Measurements from ENCODE around the gene GATA2. TPM values are rescaled to one million over a fixed set of nuclear protein-coding genes. Genes with fewer than 3 reads are reported as not detected.
A peak's percentile ranks its signal among the peaks of the same experiment; 100 is the strongest.

The GATA2 gene
- total RNA-seq, 2 donors from 2014 or later: 1.4 to 2.3 TPM

GRCh38 chr3:128493570-128494366 is 767 bp upstream of the GATA2 start:
- DNase-seq (ENCODE audit: low spot score in 2 of 2) (no peak), ATAC-seq (no peak)
- no peaks in the 10 kb centered on the region for H3K9me3 Mint-ChIP-seq
- H3K27ac Mint-ChIP-seq: no peak overlapping the region
- no peaks in the 10 kb centered on the region for H3K36me3 Mint-ChIP-seq

- DNase-seq (ENCODE audit: low spot score in 2 of 2): peak in 1 of 2 donors; percentile 42
- ATAC-seq: no peak
- peak overlapping the region in 1 of 2 donors; percentile 11 for H3K27ac Mint-ChIP-seq
- no peaks in the 10 kb centered on the region for H3K36me3 Mint-ChIP-seq
- H3K9me3 Mint-ChIP-seq: no peaks in the 10 kb centered on the region
Measured at GRCh38 chr3:128491941-128492670, 895 bp downstream of the GATA2 start.

DNA sequence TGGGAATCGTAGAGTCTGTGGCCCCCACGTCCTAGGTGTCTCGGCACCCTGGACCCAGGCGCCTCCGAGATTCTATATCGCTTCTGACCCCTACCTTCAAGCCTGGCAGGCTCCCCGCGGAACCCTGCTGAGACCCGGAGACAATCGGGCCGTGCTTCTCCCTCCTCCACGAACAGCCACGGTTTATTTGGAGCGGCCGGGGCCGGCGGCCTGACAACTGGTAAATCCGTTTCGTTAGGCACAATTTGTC is 1.4 kb downstream of the GATA2 start:
- peak overlapping the region in 1 of 2 donors; percentile 11 for H3K27ac Mint-ChIP-seq
- H3K9me3 Mint-ChIP-seq: no peaks in the 10 kb centered on the region
- no peak for ATAC-seq
- no peaks in the 10 kb centered on the region for H3K36me3 Mint-ChIP-seq
- DNase-seq (ENCODE audit: low spot score in 2 of 2): no peak

- DNase-seq (ENCODE audit: low spot score in 2 of 2) (peak in 1 of 2 donors; percentile 24), ATAC-seq (no peak)
- no peaks in the 10 kb centered on the region for H3K9me3 Mint-ChIP-seq
- no peak overlapping the region for H3K27ac Mint-ChIP-seq
- H3K36me3 Mint-ChIP-seq: no peaks in the 10 kb centered on the region
Measured at GRCh38 chr3:128490915-128491690, 1.9 kb downstream of the GATA2 start.

GRCh38 chr3:128490650-128490914 is 2.4 kb downstream of the GATA2 start:
- ATAC-seq (no peak), DNase-seq (ENCODE audit: low spot score in 2 of 2) (no peak)
- H3K36me3 Mint-ChIP-seq: no peaks in the 10 kb centered on the region
- H3K27ac Mint-ChIP-seq: no peak overlapping the region
- no peaks in the 10 kb centered on the region for H3K9me3 Mint-ChIP-seq

GRCh38 chr3:128489927-128490649 is 2.9 kb downstream of the GATA2 start:
- DNase-seq (ENCODE audit: low spot score in 2 of 2) (peak in 1 of 2 donors; percentile 40), ATAC-seq (no peak)
- no peak overlapping the region for H3K27ac Mint-ChIP-seq
- no peaks in the 10 kb centered on the region for H3K9me3 Mint-ChIP-seq
- H3K36me3 Mint-ChIP-seq: no peaks in the 10 kb centered on the region

- no peak overlapping the region for H3K27ac Mint-ChIP-seq
- DNase-seq (ENCODE audit: low spot score in 2 of 2) (peak in 1 of 2 donors; percentile 40), ATAC-seq (no peak)
- no peaks in the 10 kb centered on the region for H3K36me3 Mint-ChIP-seq
- H3K9me3 Mint-ChIP-seq: no peaks in the 10 kb centered on the region
Measured at GRCh38 chr3:128489674-128489926, 3.4 kb downstream of the GATA2 start.

GRCh38 chr3:128488991-128489673 is 3.9 kb downstream of the GATA2 start:
- Mint-ChIP-seq H3K27ac (no peak overlapping the region), H3K36me3 (no peaks in the 10 kb centered on the region), H3K9me3 (no peaks in the 10 kb centered on the region)
- ATAC-seq: peak in 1 of 2 donors; percentile 11
- DNase-seq (ENCODE audit: low spot score in 2 of 2): peak in 1 of 2 donors; percentile 43

DNA sequence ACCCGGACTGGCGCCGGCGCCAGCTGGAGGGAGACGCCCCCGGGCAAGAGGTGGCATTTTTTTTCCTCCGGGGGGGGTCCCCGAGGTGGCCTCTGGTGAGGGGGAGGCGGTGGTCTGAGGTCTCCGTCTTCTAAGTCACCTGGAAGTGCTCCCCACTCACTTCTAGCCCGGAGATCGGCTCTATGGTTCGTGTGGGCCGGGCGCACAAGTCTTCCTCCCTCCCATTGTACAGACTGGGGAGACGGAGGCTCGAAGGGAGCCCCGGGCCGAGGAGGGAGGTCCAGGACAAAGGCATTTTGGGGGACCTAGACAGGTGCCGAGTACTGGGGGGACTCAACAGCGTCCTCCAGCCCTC is 4.4 kb downstream of the GATA2 start:
- DNase-seq (ENCODE audit: low spot score in 2 of 2) (peak in 1 of 2 donors; percentile 29), ATAC-seq (no peak)
- no peaks in the 10 kb centered on the region for H3K36me3 Mint-ChIP-seq

DNA sequence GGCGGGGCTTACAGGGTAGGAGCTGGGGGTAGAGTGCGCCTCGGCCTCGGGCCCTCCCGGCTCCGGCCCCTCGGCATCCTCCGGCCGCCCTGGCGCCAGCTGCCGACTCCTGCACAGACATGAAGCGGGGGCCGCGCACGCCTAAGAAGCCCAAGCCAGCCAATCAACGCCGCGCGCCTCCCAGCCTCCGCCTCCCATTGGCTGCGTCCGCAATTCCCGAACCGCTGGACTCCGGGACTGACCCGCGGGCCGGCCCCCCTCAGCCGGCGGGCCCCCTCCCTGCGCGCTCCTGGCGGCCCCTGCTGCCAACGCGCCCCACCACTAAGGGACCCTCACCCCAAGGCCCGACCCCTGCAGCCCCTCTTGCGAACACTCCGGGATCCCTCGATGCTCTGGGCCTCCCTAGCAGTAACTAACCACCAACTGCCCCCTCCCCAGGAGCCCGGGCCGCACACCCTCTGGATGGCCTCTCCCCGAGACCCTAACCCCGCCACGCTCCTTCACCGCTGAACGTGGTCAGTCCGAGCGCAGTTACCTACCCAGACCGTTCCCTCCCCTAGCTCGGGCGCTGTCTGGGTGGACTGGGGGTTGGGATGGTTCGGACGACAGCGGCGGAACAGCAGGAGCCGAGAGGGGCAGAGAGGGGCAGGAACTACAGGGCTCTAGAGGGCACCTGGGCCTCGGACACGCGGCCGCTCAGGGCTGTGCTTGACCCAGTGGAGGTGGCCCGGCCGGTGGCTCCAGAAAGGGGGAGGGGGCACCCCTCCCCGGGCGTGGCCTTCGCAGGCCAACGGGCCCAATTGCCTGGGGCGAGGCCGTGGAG is 5.0 kb downstream of the GATA2 start:
- no peak overlapping the region for H3K27ac Mint-ChIP-seq
- peak; percentile 17 to 61 for ATAC-seq
- H3K9me3 Mint-ChIP-seq: no peaks in the 10 kb centered on the region

More for the DNA sequence above, 4.4 kb downstream of the GATA2 start:
- Mint-ChIP-seq H3K9me3 (no peaks in the 10 kb centered on the region), H3K27ac (no peak overlapping the region)

DNA sequence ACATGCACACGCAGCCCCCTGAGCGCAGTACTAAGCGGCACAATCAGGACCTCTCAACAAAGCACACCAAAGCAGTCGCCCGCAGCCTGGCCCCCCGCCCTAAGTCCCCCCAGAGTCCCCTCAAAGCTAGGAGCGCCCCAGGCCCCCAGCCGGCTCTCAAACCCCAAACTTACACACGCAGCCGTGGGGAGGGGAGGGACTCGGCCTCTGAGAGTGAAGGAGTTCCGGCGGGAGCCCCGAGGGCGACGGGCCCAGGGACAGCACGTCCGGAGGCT is 5.5 kb downstream of the GATA2 start:
- ATAC-seq: no peak
- no peak for DNase-seq (ENCODE audit: low spot score in 2 of 2)
- H3K9me3 Mint-ChIP-seq: no peaks in the 10 kb centered on the region
- H3K27ac Mint-ChIP-seq: no peak overlapping the region
- H3K36me3 Mint-ChIP-seq: no peaks in the 10 kb centered on the region

More for the DNA sequence above, 5.0 kb downstream of the GATA2 start:
- no peaks in the 10 kb centered on the region for H3K36me3 Mint-ChIP-seq
- peak in 1 of 2 donors; percentile 53 for DNase-seq (ENCODE audit: low spot score in 2 of 2)

DNA sequence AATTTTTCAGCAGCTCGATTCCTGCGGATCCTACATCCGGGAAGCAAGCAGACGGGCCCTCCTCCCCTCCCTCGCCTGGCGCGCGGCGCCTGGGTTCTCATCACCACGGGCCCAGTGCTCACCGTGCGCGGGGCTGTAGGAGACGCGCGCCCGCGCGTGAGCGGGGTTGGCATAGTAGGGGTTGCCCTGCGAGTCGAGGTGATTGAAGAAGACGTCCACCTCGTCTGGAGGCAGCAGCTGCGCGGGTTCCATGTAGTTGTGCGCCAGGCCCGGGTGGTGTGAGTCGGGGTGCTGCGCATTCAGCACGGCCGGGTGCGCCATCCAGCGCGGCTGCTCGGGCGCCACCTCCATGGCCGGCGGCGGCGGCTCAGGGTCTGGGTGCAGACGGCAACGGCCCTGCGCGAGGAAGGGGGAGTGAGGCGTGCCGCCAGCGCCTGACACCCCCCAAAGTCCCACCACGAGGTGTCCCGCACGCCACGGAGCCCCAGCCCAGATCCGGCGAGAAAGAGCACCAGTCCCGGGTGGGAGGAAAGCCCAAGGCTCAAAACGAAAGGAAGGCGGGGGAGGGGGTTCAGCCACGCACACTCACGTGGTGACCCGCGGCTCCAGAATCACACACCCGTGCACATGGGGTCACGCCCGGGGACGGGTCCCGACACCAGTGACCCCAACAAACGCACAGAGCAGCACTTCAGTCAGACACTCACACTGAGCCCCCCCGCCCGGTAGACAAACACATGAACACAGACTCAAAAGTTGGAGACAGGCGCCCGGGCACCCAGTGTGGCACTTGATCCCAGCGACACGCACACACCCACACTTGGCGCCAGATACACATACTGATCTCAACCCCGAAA is 6.1 kb downstream of the GATA2 start:
- ATAC-seq: peak in 1 of 2 donors; percentile 27
- Mint-ChIP-seq H3K9me3 (no peaks in the 10 kb centered on the region), H3K27ac (no peak overlapping the region), H3K36me3 (no peaks in the 10 kb centered on the region)
- peak in 1 of 2 donors; percentile 45 for DNase-seq (ENCODE audit: low spot score in 2 of 2)

- Mint-ChIP-seq H3K36me3 (no peaks in the 10 kb centered on the region), H3K9me3 (no peaks in the 10 kb centered on the region), H3K27ac (no peak overlapping the region)
- DNase-seq (ENCODE audit: low spot score in 2 of 2) (no peak), ATAC-seq (no peak)
Measured at GRCh38 chr3:128486205-128486628, 6.8 kb downstream of the GATA2 start.

DNA sequence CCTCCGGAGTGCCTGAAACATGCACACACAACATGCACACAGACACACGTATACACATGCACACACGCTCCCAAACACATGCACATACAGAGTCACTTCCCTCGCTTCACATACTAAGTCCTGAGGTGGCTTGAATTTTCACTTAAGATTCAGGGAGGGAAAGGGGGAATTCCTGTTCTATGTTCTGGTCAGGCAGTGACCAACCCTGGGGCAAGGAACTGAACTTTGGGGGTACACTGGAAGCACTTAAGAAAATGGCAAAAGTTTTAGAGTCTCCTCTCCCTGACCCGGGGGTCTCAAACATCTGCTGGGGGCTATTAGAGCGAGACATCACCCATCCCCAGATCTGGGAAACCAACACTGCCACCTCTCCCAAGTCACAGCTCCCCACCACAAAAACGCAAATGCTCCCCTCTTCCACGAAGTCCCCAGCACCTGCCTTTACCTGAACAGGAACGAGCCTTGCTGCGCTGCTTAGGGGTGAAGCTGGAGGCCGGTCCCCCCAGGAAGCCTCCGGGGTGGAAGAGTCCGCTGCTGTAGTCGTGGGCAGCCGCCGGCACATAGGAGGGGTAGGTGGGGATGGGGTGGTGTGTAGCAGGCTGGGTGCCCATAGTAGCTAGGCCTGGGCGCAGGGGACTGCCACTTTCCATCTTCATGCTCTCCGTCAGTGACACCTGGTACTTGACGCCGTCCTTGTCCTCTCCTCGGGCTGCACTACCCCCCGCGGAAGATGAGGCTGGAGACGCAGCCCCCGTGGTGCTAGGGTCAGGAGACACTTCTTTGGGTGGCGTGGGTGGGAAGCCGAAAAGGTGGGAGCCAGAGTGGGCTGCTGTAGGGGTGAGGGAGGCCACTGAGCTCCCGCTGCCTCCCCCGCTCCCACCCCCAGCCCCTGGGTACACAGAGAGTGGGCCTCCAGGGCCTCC is 7.5 kb downstream of the GATA2 start:
- no peaks in the 10 kb centered on the region for H3K9me3 Mint-ChIP-seq
- no peak for DNase-seq (ENCODE audit: low spot score in 2 of 2)
- ATAC-seq: no peak
- no peak overlapping the region for H3K27ac Mint-ChIP-seq
- H3K36me3 Mint-ChIP-seq: no peaks in the 10 kb centered on the region
